Mesothelial cell of epicardium (in vitro differentiated cells): ENCODE data around the gene MEGF11. TPM values are rescaled to one million over a fixed set of nuclear protein-coding genes. Genes with fewer than 3 reads are reported as not detected.

Experiments
- DNase-seq, 2 experiments: peaks; one replicate each; pipeline ENCODE4 v3.0.0; 2021; ENCODE audit warnings: low spot score in 2 of 2; ENCODE audit not compliant: unreplicated experiment in 2 of 2
- H3K27ac Mint-ChIP-seq: 2 replicates; pipeline ENCODE4 v1.8.0; 2021; ENCODE audit warnings: mixed read lengths
- H3K27me3 Mint-ChIP-seq: 2 replicates; pipeline ENCODE4 v1.8.0; 2021; ENCODE audit warnings: low read depth, mixed read lengths
- H3K36me3 Mint-ChIP-seq: 2 replicates; pipeline ENCODE4 v1.8.0; 2021; ENCODE audit warnings: mixed read lengths
- H3K4me1 Mint-ChIP-seq: 2 replicates; pipeline ENCODE4 v1.8.0; 2021; ENCODE audit warnings: mixed read lengths
- H3K4me3 Mint-ChIP-seq: 2 replicates; pipeline ENCODE4 v1.8.0; 2021; ENCODE audit warnings: mild to moderate bottlenecking, moderate library complexity, mixed read lengths
- H3K9me3 Mint-ChIP-seq: 2 replicates; pipeline ENCODE4 v1.8.0; 2021; ENCODE audit warnings: mixed read lengths
- CTCF ChIP-seq: fragments of 200-600 bp; sonication (generic); IDR thresholded peaks from one replicate; pipeline ENCODE4 v1.5.0; 2021; ENCODE audit warnings: antibody characterized with exemption; ENCODE audit not compliant: unreplicated experiment
- total RNA-seq: library from RNA; stranded (reverse); gene quantifications from 3 replicates; pipeline ENCODE4 v1.2.1, GENCODE V29; 2021

Gene MEGF11
- total RNA-seq, 1 donor from 2014 or later: 3.7 TPM

DNA sequence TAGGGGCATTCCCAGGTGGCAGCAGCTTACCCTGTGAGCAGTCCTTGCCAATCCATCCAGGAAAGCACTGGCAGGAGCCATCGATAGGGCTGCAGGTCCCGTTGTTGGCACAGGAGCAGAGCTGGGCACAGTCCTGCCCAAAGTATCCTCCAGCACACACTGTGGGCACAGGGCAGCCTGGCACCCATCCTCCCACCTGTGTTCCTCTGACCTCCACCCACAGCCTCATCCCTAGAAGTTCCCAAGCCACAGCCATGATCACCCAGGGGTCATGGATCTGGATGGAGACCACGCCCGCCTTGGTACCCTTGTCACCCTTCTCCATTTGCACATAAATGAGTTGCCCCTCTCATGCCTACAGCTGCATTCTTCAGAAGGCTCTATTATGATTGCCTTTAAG is 335.6 kb downstream of the MEGF11 start:
- Mint-ChIP-seq H3K27me3 (no peaks in the 10 kb centered on the region), H3K27ac (no peak overlapping the region), H3K4me1 (peaks cover 7% of the 10 kb centered on the region)

DNA sequence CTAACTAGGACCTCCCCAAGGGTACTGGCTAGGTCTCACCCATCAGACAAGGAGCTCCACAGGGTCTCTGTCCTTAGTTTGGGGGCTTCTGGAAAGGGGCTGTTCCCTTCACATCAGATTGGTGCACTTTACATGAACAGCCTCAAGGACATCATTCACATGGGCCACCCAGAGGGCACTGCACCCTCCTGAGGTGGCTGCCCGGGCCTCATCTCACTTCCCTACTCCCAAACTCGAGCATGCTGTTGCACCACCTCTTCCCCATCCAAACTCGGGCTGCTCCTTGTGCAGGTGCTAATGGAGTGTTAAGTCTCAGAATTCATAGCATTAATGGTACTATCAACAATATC is 336.2 kb downstream of the MEGF11 start:
- H3K27me3 Mint-ChIP-seq: no peaks in the 10 kb centered on the region
- H3K36me3 Mint-ChIP-seq: no peaks in the 10 kb centered on the region
- H3K4me1 Mint-ChIP-seq: peaks cover 7% of the 10 kb centered on the region
- no peak overlapping the region for H3K4me3 Mint-ChIP-seq
- no peak for TF ChIP-seq CTCF
- no peak overlapping the region for H3K27ac Mint-ChIP-seq
- no peaks in the 10 kb centered on the region for H3K9me3 Mint-ChIP-seq
- DNase-seq: no peak

More for the DNA sequence above, 335.6 kb downstream of the MEGF11 start:
- TF ChIP-seq CTCF: no peak
- no peak for DNase-seq
- no peaks in the 10 kb centered on the region for H3K36me3 Mint-ChIP-seq
- H3K9me3 Mint-ChIP-seq: no peaks in the 10 kb centered on the region
- H3K4me3 Mint-ChIP-seq: no peak overlapping the region

DNA sequence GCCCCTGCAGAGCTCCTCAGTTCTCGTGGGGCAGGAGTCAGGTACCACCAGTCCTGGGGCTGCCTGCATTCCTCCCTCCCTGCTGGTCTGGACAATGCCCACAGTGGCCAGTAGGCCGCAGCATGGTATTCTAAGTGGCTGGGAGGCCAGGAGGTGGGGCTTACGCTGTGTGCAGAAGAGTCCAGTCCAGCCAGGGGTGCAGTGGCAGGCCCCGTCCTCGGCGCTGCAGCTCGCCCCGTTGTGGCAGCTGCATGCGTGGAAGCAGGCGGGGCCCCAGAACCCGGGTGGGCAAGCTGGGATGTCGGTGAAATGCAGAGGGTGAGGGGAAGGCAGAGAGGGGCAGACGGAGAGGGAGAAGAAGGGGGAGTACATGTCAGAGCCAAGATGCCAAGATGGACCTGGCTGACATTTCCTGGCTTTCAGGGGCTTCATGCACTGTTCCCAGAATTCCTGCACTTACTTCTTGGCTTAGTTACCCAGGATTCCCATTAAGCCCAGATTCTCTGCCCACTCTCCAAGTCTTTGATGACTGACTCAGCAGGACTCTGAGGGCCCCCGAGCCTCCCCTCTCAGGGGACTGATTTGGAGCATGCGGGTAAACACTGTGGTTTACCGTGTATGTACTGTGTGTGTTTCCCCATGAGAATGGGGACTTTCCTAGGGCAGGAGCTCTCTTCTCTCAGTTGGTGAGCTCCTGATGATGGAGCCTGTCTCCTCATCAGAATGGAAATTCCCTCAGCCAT is 336.7 kb downstream of the MEGF11 start:
- Mint-ChIP-seq H3K9me3 (no peaks in the 10 kb centered on the region), H3K4me1 (peaks cover 7% of the 10 kb centered on the region), H3K36me3 (no peaks in the 10 kb centered on the region), H3K27ac (no peak overlapping the region), H3K4me3 (no peak overlapping the region), H3K27me3 (no peaks in the 10 kb centered on the region)
- DNase-seq: peak in 1 of 2 experiments; percentile 46
- no peak for TF ChIP-seq CTCF

DNA sequence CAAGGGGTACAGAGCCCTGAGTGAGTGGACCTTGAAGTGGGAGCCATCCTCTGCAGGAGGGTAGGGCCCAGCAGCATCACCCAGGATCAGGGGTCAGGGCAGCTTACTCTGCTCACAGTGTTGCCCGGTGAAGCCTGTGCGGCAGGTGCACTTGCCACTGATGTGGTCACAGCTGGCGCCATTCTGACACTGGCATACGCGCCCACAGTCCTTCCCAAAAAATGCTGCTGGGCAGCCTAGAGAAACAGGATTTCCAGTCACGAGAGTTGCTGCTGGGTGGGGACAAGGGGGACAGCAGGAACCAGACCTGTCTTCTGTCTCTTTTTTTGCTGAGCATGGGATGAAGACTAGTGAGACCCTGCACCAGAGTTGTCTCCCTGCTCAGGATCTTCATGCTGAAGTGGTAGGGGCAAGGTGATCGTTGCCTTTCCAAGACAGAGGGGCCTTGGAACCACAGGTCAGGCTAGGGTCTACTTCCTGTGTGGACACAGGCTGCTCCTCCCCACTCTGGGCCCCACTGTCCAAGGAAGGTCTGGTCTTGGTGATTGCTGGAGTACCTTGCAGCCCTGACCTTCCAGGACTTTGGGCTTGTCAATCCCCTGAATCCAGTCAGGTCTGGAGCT is 337.4 kb downstream of the MEGF11 start:
- no peak overlapping the region for H3K4me3 Mint-ChIP-seq
- no peaks in the 10 kb centered on the region for H3K9me3 Mint-ChIP-seq
- H3K4me1 Mint-ChIP-seq: peaks cover 7% of the 10 kb centered on the region
- no peak for DNase-seq
- no peaks in the 10 kb centered on the region for H3K27me3 Mint-ChIP-seq
- peaks cover 1% of the 10 kb centered on the region for H3K36me3 Mint-ChIP-seq
- no peak overlapping the region for H3K27ac Mint-ChIP-seq
- TF ChIP-seq CTCF: no peak

DNA sequence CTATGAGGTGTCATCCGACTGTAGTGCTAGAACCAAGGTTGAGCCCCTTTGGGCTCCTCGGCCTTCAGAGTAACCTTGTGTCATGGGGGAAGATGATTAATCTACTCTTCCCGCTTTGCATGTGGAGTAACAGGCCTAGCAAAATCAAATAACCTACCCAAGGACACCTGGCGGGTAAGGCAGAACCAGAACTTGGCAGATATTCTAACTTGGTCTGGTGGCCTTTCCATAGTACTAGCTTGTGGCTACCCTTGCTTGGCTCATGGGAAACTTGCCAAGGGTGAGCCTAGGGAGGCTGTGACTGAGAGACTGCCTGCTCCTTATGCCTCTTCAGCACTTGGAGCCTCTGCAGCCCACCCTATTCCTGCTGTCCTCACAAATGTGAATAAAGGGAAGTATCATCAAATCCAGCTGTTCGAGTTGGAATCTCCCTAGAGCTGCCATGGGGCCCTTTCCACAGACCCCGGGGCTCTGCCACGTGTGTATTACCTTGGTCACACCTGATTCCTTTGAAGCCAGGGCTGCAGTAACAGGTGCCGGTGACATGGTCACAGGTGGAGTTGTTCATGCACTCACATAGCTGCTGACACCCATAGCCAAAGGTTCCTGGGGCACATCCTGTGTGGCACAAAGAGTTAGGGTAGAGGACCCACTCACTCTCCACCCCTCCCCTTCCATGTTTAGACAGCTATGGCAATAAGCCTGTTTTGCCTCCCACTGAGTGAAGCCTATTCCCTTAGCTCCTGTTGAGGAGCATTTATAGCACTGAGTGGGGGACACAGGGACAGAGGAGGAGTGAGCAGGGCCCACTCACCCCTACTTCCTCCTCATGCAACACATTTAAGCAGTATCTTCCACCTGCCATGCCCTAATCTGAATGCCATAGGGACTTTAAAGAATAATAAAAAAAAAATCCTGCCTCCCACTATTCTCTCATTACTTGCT is 338.3 kb downstream of the MEGF11 start:
- TF ChIP-seq CTCF: no peak
- no peak for DNase-seq
- Mint-ChIP-seq H3K4me1 (peaks cover 5% of the 10 kb centered on the region), H3K36me3 (peaks cover 5% of the 10 kb centered on the region), H3K27ac (no peak overlapping the region), H3K27me3 (no peaks in the 10 kb centered on the region), H3K4me3 (no peak overlapping the region), H3K9me3 (no peaks in the 10 kb centered on the region)
